IPS-NIHi7 (cell line): ENCODE data around the gene TARBP2.

Experiments
- DNase-seq: peaks from one replicate; pipeline ENCODE4 v3.0.0; 2012; ENCODE audit warnings: mixed read lengths; ENCODE audit errors: extremely low spot score

Gene TARBP2, protein sequence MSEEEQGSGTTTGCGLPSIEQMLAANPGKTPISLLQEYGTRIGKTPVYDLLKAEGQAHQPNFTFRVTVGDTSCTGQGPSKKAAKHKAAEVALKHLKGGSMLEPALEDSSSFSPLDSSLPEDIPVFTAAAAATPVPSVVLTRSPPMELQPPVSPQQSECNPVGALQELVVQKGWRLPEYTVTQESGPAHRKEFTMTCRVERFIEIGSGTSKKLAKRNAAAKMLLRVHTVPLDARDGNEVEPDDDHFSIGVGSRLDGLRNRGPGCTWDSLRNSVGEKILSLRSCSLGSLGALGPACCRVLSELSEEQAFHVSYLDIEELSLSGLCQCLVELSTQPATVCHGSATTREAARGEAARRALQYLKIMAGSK

DNA sequence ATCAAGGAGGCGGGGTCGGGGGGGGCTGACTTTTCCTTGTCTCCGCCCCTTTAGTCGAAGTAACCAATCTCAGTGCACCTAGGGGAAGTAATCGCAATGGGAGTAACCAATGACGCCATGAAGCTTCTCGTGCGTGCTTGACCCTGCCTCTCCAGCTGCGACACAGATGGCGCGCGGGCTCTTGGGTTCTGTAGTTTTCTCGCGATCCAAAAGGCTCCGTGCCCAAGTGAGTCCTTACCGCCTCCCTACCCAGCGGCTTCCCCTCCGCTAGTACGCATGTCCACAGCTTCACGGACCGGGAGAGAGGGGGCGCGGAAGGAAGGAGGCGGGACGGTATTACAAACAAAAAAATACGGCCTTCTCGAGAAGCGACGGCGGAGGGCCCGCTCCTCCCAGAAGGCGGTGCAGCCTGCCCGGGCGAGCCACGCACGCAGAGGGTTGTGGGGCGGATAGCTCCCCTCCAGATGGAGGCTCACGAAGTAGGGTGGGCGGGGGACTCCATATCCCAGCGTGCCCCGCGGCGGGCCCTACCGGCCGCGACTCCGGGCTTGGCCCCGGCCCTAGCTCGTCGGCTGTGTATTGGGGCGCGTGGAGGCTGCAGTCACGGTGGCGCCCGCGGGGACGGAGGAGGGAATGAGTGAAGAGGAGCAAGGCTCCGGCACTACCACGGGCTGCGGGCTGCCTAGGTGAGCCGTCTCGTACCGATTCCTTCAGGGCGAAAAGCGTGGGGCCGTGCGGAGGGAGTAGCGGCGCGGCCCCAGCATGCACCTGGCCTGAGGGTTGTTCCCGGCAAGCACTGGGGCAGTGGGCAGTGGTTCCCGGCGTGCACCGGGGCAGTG is at the start of gene TARBP2:
TSS of gene TARBP2 (plus strand) at position 508 of the 839 bp plus-strand sequence. CDS start at position 634, 126 bp downstream.
- peak; percentile 92 for DNase-seq

DNA sequence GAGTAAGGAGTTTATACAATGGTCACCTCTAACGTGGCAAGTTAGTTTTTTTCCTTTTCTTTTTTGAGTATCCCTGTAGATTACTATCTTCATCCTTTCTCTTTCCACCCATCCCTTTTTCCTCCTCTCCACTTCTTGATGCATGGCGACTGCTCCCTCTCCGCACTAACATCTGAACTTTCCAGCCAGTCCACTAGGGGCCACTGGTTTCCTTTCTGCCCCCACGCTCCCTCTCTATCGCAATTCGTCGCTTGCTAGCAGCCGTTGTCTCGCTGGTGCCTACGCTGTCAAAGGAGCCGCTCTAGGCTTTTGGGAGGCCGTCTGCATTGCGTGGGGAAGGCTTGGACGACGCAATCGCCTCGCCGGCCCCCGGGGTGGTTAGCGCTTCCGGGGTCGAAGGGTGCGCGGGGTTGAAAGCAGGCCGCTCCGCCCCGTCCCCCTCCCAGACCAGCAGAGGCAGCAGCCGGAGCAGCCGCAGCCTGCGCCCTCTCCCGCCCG is 49.4 kb upstream of the TARBP2 start, which contains the start of gene PCBP2:
TSS of gene PCBP2 (plus strand) at position 442 of the 498 bp plus-strand sequence. CDS start 2,699 bp downstream, outside the sequence.
- peak; percentile 96 for DNase-seq

DNA sequence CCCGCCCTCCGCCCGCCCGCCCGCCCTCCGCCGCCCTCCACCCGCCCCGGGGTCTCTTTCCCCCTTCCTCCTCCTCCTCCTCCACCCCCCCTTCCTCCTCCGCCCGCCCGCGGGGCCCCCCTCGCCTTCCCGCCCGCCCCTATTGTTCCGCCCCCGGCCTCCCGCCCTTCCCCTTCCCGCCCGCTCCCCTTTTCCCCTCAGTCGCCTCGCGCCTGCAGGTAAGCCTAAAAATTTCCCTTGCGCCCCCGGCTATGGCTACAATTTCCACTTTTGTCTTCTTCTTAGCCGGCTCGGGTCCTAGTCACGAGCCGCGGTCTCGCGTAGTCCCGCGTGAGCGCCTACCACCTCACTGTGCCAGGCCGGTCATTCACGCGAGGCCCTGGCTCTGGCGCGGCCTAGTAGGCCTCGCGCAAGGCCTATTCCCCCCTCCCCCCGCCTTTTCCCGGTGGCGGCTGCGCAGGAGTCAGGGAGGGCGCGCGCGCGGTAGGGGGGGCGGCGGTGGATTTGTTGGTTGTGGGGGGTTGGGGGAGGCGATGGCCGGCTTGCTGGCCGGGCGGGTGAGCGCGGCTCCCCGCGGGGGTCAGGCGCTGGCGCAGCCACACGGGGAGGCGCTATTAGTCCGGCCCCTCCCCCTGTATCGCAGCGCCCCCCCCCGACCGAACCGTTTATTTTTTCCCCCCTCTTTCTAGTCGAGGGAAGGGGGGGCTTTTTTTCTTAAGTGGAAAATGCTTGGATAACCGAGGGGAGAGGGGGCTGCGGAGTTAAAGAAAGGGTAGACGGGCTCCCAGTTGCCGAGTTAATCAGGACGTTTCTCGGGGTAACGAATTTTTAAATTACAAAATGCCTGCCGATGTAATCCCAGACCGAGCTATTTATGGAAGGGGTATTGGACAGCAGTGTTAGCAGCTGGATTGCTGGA is 48.7 kb upstream of the TARBP2 start:
- DNase-seq = peak; percentile 85

DNA sequence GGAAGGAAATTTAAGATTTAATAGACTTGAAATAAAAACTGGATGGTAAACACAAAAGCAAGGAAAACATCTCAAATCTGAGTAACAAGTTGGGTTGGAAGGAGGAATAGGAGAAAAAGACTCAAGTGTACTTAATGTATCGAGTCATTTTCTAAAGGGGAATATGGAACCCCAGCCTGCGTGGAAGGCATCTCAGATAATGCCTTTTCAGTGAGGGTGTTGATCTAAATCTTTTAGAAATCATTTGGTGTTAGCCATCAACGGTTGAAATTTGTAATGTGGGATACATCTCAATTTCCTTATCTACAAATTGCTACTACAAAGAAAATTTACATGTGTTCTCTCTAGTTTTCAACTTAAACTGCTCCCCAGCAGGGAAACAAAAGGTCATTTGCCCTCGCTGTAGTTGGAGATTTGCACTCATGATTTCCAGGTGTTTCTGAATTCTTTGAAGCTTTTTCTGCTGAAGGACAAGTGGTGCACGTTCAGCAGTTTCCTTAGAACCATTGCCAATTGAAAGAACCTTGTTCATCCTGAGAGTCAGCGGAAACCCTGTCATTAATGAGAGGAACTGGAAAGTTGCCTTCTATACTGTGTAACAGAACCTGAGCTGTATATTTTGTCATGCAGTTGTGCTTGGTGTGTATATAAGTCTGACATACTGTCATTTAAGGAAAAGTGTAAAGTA is 47.0 kb upstream of the TARBP2 start:
- no peak for DNase-seq

DNA sequence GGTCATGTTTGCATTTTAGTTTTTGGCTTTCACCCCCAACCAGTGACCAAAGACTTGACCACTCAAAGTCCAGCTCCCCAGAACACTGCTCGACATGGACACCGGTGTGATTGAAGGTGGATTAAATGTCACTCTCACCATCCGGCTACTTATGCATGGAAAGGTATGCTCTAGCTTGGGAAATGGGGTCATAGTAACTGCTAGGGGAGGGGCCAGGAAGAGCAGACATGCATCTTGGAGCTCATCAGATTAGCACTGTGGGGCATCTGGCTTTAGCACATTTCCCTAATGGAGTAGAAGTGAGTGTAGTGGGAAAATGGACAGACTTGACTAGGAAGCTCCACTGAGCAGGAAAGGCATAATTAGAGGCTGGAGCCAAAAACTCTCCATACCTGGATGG is 46.4 kb upstream of the TARBP2 start:
- no peak for DNase-seq

DNA sequence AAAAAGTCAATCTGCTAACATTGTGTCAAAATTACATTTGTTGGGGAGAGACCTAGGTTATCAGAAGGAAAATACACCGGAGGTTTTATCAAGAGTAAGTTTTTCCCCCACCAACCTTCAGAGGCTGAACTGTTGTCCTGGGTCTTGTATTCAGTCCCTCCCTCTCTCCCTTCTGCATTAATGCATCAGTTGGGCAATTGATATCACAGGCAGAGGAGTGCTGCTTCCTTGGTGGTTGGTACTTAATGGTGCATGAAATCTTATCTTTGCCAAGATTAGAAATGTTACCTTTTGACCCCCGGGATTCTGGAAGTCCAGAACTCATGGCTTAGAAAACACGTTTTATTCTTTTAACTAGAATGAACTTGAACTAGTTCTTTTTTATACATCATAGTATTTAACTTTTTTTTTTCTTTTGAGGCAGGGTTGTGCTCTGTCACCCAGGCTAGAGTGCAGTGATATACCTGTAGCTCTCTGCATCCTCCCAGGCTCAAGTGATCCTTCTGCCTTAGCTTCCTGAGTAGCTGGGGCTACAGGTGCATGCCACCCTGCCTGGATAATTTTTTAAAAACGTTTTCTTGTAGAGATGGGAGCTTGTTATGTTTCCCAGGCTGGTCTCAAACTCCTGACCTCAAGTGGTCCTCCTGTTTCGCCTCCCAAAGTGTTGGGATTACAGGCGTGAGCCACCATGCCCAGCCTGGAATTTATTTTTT is 44.3 kb upstream of the TARBP2 start:
- no peak for DNase-seq

DNA sequence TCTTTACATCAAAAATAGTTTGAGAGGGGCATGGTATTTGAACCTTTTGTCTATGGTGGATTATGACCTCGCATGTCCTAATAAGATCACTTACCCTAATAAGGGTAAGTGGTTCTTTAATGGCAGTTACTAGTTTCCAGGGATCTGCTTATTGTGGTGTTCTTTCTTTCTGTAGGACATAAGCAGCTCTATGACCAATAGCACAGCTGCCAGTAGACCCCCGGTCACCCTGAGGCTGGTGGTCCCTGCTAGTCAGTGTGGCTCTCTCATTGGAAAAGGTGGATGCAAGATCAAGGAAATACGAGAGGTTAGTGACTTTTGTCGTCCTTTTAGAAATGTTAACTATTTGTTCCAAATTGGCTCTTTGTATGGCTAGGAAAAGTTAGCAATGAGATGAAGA is 42.0 kb upstream of the TARBP2 start:
- no peak for DNase-seq

DNA sequence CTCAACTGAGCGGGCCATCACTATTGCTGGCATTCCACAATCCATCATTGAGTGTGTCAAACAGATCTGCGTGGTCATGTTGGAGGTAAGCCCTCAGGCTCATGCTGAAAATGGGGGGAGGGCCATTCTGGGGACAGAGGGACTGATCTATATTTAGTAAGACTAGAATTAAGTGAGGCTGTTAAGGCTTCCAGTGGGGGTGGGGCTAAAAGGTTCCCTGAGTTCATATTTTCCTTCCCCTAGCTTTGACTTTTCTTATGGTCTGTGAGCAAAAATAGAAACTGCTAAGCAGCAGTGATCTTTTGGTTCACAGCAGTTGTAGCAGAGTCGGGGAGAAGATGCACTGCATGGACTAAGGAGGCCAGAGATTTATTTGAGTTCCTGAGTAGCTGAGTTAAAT is 40.0 kb upstream of the TARBP2 start:
- DNase-seq = no peak

DNA sequence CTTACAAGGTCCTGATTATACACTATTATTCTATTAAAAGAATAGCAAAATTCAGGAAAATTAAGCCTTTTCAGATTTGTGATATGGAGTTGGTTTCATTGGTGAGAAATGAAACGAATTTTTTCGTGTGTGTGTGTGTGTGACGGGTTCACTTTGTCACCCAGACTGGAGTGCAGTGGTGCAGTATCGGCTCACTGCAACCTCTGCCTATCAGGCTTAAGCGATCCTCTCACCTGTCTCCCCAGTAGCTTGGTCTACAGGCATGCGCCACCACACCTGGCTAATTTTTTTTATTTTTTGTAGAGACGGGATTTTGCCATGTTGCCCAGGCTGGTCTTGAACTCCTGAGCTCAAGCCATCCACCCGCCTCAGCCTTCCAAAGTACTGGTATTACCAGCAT is 39.5 kb upstream of the TARBP2 start:
- no peak for DNase-seq

DNA sequence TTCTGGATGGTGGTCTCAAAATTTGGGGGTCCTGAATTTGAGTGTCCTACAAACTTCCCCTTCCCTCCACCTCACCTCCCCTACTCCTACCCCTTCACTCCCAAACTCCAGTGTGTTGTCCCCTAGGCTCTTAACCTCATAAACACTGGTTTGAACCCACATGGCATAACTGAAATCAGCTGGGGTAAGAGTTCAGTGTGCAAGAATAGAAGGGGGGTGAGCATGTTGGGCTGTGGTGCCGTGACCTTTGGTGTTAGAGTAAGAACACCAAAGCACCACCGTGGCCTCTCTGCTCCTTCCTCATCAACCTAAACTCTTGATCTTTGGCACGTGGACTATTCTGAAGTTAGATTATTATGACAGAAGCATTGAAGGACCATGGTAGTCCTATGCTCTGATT is 38.1 kb upstream of the TARBP2 start:
- DNase-seq = no peak

DNA sequence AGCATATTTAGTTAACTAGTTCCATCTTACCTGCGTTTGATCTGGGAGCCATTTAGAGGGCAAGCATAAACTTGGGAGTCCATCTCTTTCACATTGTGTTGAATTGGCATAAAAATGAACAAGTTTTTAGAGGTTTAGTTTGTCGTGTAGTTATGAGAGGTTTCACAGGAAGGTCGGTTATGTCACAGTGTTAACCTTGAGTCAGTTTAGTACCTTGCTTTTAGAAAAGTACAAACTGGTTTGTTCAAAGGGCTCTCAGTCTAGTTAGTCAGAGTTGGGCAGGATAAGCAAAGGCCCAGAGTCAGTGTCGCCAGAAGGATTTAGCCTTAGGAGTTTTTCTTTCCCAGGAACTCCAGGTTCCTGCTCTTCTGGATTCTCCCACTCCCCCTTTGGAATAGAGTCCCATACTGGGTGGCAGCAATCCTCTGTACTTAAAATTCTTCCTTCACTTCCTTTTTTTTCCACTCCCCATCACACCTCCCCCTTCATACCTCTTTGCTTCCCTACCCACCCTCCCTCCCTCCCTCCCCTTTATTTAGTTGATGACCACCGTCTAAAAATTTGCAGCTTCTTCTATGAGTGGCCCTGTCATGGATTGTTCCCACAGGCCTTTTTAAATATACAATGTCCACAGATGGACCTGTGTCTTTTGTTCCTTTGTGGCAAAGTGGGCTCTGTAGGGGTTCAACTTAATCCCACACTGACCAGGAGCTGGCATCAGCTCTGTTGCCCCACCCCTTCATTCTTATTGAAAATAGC is 37.1 kb upstream of the TARBP2 start:
- no peak for DNase-seq

DNA sequence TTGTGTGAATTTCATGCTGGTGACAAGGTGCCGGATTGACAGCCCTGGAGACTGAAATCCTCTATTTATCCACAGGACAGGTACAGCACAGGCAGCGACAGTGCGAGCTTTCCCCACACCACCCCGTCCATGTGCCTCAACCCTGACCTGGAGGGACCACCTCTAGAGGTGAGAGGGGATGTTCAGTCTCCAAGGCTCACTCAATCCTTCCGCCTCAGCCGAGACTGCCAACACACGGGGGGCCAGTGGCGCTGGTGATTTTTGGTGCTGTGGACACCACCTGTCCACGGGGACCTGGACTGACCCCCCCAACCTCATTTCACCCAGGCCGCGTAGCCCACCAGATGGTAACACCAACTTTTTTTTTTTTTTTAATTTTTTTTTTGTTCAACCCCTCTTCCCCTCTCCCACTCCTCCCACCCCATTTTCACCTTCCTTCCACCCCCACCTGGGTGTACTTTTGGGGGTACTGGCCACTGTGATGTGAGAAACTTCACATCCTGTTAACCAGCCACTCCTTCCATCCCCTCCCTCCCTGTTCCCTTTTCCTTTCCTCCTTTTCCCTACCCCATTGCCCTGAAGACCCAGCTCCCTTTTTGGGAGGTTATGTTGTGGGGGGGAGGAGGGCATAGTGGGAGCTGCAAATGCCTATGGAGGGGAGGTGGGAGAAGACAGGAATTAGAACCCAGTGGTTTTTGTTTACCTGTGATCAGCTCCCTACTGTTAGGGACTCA is 36.2 kb upstream of the TARBP2 start:
- no peak for DNase-seq

DNA sequence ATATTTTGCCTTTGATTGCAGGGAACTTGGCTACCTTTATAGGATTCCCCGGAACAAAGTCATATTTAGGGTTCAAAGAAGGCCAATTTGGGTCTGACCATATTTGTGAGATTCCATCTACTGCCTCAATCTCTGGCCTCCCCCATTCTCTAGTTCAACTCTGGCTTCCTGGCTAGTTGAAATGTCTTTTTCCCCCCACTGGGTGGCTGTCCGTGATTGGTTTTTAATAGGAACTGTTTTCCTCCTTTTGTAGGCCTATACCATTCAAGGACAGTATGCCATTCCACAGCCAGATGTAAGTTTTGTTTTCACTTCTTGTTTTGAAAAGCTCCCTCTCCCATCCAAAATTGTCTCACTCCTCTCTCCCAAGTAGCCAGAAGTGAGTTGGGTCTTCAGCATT is 35.4 kb upstream of the TARBP2 start:
- no peak for DNase-seq

DNA sequence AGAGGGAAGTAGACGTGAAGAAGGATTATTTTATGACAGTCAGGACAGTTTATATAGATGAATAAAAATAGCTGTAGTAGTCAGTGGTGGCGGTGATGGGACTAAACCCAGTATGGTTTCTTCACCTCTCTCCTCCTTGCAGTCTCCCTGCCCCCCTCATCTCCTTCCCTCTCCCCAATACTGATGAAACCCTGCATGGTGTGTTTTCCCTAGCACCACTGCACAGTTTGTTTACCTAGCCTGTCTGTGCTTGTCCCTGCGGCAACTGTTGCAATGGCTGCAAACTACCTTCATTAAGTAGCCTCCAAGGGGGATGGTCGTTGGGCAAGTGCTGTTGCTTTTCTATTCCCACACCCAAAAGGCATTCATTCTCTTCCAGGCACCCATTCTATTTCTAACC is 34.4 kb upstream of the TARBP2 start:
- DNase-seq = no peak

DNA sequence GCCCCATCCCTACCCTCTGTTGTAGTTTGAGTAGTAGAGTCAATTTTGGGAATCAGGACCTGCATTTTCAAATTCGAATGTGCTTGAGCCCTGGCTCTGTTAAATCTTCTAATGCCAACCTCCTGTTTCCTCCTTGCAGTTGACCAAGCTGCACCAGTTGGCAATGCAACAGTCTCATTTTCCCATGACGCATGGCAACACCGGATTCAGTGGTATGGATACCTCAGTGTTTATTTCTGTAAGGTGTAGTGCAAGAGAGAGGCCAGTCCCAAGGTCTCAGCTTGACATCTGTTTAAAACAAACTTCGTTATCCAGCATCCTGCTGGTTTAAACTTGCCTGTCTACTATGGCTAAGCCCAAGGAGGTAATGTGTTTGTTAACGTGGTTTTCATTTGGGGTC is 34.0 kb upstream of the TARBP2 start:
- no peak for DNase-seq

DNA sequence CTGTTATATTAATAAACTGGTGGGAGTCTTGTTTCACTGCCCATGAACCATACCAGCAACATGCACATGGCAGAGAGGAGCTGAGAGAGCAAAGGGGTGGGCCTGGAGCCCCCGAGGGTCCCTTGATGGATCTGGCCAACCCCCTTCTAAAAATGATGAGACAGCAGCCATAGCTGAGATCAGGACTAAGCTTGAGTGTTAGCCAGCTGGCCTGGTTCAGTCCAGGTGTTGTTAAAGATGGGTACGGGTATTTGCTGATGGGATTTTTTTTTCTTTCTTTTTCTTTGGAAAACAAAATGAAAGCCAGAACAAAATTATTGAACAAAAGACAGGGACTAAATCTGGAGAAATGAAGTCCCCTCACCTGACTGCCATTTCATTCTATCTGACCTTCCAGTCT is 33.2 kb upstream of the TARBP2 start:
- no peak for DNase-seq

DNA sequence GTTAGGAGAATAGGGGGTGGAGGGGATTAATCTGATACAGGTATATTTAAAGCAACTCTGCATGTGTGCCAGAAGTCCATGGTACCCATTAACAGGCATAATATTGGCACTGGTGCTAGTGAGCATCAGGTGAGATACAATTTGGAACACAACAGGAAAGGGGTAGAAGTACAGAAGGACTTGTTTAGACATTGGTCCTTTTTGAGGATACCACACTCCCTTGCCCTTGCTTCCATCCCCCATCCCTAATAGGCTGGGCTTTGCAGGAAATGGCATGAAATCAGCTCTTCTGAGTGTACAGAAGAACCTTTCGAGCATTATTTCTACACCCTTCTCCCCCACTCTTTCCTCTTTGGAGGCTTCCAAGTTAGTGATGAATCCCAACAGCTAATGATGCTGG is 32.8 kb upstream of the TARBP2 start:
- DNase-seq = no peak

DNA sequence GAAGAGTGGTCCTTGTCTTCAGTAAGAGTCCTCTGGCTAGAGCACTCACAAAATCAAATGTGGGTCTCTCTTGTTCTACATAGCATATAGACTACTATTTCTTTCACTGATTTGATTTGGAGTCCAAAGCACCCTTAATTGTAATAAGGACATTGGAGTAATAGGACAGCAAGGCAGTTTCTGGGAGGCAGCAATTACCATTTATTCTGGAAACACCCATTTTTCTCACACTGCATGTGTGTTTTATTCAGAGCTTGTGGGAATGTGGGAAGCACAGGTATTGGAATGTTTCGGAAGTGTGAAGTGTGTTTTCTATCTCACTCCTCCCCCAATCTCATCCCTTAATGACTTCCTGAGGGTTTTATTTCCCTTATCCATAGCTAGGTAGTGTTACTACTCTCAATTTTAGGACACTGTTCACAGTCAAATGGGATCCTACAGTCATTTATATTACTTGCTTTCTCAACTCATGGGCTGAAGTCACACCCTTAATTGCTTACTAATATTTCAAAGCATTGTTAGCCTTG is 29.0 kb upstream of the TARBP2 start:
- DNase-seq = no peak

DNA sequence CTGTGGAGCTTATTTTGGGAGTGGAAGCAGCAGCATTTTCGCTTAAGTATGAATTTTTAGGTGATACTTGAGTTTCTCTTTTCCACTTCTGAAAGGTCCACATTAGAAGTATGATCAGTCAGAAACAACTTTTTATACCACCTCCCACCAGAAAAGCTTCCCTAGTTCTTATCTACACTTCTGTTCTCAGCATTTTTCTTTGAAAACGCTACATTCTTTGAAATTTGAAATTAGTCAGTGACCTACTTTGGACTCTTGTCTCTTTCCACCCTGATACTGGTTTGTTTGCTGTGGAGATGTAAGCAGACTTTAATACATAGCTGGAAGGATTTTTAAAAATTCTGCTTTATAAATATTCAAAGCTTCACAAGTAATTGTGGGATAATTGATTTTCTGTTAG is 27.0 kb upstream of the TARBP2 start:
- no peak for DNase-seq
